Mesendoderm (in vitro differentiated cells): Measurements from ENCODE around the gene GSTO2.

ENCODE experiments used
- DNase-seq: peaks from one replicate; pipeline ENCODE4 v3.0.0; 2013
- H2AK5ac ChIP-seq: 2 replicates; pipeline ENCODE4 v1.6.1; 2013; ENCODE audit warnings: low read length, inconsistent platforms
- H2BK120ac ChIP-seq: 2 replicates; pipeline ENCODE4 v1.6.1; 2013; ENCODE audit warnings: low read depth, mild to moderate bottlenecking, low read length, moderate library complexity, mixed read lengths
- H2BK15ac ChIP-seq: replicated peaks from 2 replicates; pipeline ENCODE4 v1.6.1; 2013; ENCODE audit warnings: low read depth, mild to moderate bottlenecking, moderate library complexity
- H2BK5ac ChIP-seq: 2 replicates; pipeline ENCODE4 v1.6.1; 2013; ENCODE audit warnings: low read length, inconsistent platforms
- H3K18ac ChIP-seq: 2 replicates; pipeline ENCODE4 v1.6.1; 2013; ENCODE audit warnings: mild to moderate bottlenecking, low read length, mixed read lengths
- H3K23ac ChIP-seq: one replicate; pipeline ENCODE4 v1.6.1; 2013; ENCODE audit warnings: low read length
- H3K27ac ChIP-seq: 2 replicates; pipeline ENCODE4 v1.5.1; 2013; ENCODE audit warnings: low read depth, mild to moderate bottlenecking, inconsistent platforms, low read length, moderate library complexity
- H3K27me3 ChIP-seq: 2 replicates; pipeline ENCODE4 v1.6.1; 2013; ENCODE audit warnings: low read length, control low read depth, mild to moderate bottlenecking, inconsistent platforms; ENCODE audit not compliant: insufficient read depth, poor library complexity
- H3K36me3 ChIP-seq: 2 replicates; pipeline ENCODE4 v1.6.1; 2013; ENCODE audit warnings: low read length, inconsistent platforms; ENCODE audit not compliant: control insufficient read depth, insufficient read depth
- H3K4ac ChIP-seq: one replicate; pipeline ENCODE4 v1.6.1; 2013; ENCODE audit warnings: low read depth, mild to moderate bottlenecking, low read length, moderate library complexity
- H3K4me1 ChIP-seq: 2 replicates; pipeline ENCODE4 v1.6.1; 2013; ENCODE audit warnings: low read depth, low read length, inconsistent platforms; ENCODE audit not compliant: control insufficient read depth
- H3K4me2 ChIP-seq: 2 replicates; pipeline ENCODE4 v1.6.1; 2013; ENCODE audit warnings: low read length
- H3K4me3 ChIP-seq: 2 replicates; pipeline ENCODE4 v1.5.1; 2013; ENCODE audit warnings: mild to moderate bottlenecking, low read length
- H3K56ac ChIP-seq: one replicate; pipeline ENCODE4 v1.6.1; 2013; ENCODE audit warnings: low read length
- H3K79me1 ChIP-seq: 2 replicates; pipeline ENCODE4 v1.6.1; 2013; ENCODE audit warnings: low read length, inconsistent platforms
- H3K79me2 ChIP-seq: 2 replicates; pipeline ENCODE4 v1.6.1; 2013; ENCODE audit warnings: mild to moderate bottlenecking, low read length; ENCODE audit not compliant: control insufficient read depth, insufficient read depth
- H3K9ac ChIP-seq: 2 replicates; pipeline ENCODE4 v1.6.1; 2013; ENCODE audit warnings: low read length, inconsistent platforms
- H4K5ac ChIP-seq: one replicate; pipeline ENCODE4 v1.6.1; 2013; ENCODE audit warnings: low read length
- H4K8ac ChIP-seq: one replicate; pipeline ENCODE4 v1.6.1; 2013; ENCODE audit warnings: low read depth, mild to moderate bottlenecking, control low read depth, low read length, moderate library complexity
- WGBS: extraction: QIAGEN DNeasy Blood & Tissue Kit; methylation state at CpG from one replicate; pipeline ENCODE4 v1.1.7; 2013; ENCODE audit warnings: low lambda C conversion rate, missing lambda C conversion rate; ENCODE audit not compliant: insufficient coverage; ENCODE audit errors: extremely low coverage; 5-methylcytosine and 5-hydroxymethylcytosine counted together

The GSTO2 gene

DNA sequence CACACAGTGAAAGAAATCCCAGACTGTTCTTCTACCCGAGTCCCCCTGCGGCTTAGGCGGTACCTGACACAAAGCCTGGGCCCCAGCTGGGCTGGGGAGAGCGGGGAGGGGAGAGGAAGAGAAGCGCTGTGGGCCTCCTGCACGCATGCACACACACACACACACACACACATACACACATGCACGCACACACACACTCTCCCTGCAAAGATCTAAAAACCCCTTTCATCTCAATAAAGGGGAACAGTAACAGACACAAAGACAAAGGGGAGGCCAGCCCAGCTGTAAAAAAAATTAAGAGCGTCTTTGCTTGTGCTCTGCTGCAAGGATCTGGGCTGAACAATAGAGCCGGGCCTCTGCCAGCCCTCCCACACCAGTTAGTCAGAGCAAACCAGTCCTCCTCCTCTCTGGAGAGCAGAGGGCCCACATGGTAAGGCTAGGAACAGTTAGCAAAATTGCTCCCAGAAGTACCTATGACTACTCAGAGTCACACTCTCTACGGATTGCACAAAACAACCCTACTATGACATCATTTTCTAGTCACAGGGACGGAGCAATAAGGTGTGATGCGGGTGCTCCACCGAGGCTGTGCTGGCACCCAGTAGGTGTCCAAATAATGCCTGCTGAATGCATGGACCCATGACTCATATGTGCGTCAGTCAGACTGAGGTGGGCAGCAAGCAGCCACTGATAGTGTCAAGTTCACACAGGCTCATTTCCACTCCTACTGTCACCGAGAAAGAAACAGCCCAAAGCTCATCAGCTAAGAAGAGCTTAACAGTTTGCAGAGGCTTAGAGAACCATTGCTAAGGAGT, 60.1 kb downstream of the GSTO2 start:
- WGBS, result no CpG with 5 or more reads among the region's 15 CpGs

DNA sequence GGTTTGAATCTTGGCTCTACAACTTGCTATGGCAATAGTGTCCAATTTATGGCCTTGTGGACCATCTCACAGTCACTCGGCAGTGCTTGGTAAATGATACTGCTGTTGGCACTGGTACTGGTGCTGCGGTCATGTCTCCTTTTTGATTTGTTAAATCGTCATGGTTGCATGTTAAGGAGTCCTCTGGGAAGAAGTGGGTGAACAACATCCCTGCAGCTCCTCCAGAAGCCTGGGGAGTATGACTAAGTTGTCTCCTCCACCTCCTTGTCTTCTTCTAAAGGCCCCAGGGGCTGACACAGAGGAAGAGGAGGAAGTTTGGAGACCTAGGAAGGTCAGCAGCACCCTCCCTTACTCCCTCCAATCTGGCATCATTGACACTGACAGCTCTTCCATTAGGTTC, 60.8 kb downstream of the GSTO2 start:
- peak overlapping the region; percentile 66 for H3K9ac ChIP-seq
- H3K4me1 ChIP-seq, result peaks cover 57% of the 10 kb centered on the region
- no peak overlapping the region for H2BK120ac ChIP-seq
- DNase-seq, result no peak
- H3K23ac ChIP-seq, result no peak overlapping the region
- H3K4me3 ChIP-seq, result no peak overlapping the region
- no peak overlapping the region for H3K18ac ChIP-seq
- no peak overlapping the region for H3K4me2 ChIP-seq
- no peaks in the 10 kb centered on the region for H3K36me3 ChIP-seq
- peaks cover 98% of the 10 kb centered on the region for H3K79me2 ChIP-seq
- H3K27ac ChIP-seq, result peak overlapping the region; percentile 52
- H4K5ac ChIP-seq, result no peak overlapping the region
- peak overlapping the region; percentile 88 for H3K56ac ChIP-seq
- peak overlapping the region; percentile 21 for H2BK5ac ChIP-seq
- no peak overlapping the region for H2BK15ac ChIP-seq
- peaks cover 58% of the 10 kb centered on the region for H3K79me1 ChIP-seq
- H2AK5ac ChIP-seq, result peak overlapping the region; percentile 88
- H4K8ac ChIP-seq, result no peak overlapping the region
- no peak overlapping the region for H3K4ac ChIP-seq
- no peaks in the 10 kb centered on the region for H3K27me3 ChIP-seq
- WGBS, result no CpG with 5 or more reads among the region's 3 CpGs

More for the DNA sequence above, 60.1 kb downstream of the GSTO2 start:
- Histone ChIP-seq H4K5ac (no peak overlapping the region), H2BK120ac (no peak overlapping the region), H3K4me2 (no peak overlapping the region), H3K56ac (peak overlapping the region; percentile 88), H3K79me1 (peaks cover 54% of the 10 kb centered on the region), H3K4me3 (no peak overlapping the region), H3K79me2 (peaks cover 97% of the 10 kb centered on the region), H2BK5ac (peak overlapping the region; percentile 51), H3K4me1 (peaks cover 56% of the 10 kb centered on the region), H3K18ac (peak overlapping the region; percentile 12), H4K8ac (no peak overlapping the region), H3K27ac (peak overlapping the region; percentile 52), H2BK15ac (no peak overlapping the region), H3K23ac (peak overlapping the region; percentile 69), H3K4ac (no peak overlapping the region), H3K36me3 (no peaks in the 10 kb centered on the region), H3K9ac (peak overlapping the region; percentile 66), H2AK5ac (peak overlapping the region; percentile 70), H3K27me3 (no peaks in the 10 kb centered on the region)
- DNase-seq, result peak; percentile 75

DNA sequence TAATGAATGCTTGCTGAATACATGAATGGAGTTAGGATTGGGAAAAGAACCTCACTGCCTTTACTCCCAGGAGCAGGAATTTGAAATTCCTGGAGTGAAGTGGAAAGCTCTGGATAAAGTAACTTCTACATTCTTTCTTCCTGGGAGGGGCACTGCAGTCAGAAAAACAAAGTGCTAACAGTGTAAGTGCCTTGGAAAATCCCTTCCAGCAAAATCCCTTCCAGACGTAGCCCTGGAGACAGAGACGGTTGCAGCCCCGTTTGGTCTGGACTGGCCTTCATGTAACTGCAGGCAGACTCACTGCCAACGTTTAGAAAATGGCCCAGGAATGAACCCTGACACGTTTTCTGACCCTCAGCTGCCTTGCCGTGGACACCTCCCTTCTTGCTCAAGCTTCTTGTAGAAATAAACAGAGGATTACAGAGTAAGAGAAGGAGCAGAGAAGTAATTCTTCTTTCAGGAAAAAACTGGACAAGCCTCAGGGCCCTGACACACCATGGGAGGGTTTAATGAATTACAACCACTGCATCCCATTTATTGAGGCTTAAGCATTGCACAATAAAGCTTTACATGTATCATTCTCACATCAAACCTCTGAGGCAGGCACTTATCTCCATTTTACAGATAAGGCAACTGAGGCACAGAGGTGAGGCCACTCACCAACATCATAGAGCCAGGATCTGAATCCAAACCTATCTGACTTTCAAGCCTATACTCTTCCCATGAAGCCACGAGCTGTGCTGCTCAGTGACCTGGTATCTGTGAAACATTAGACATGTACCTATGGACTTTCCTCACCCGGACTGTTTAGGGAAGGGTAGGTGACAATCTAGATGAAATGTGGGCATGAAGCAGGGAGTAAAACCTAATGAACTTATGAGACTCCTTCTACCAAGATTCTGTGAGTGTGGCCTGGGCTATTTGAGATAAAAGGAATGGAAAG, 61.5 kb downstream of the GSTO2 start:
- Histone ChIP-seq H3K27me3 (no peaks in the 10 kb centered on the region), H3K36me3 (no peaks in the 10 kb centered on the region), H3K4ac (no peak overlapping the region), H4K8ac (no peak overlapping the region), H2BK15ac (no peak overlapping the region), H2BK5ac (peak overlapping the region; percentile 66), H3K79me1 (peaks cover 57% of the 10 kb centered on the region), H3K9ac (peak overlapping the region; percentile 33), H3K4me2 (no peak overlapping the region), H3K4me3 (no peak overlapping the region), H3K23ac (peak overlapping the region; percentile 29), H2BK120ac (no peak overlapping the region), H3K27ac (peak overlapping the region; percentile 52), H3K4me1 (peaks cover 59% of the 10 kb centered on the region), H3K18ac (peak overlapping the region; percentile 12), H3K56ac (peak overlapping the region; percentile 71), H3K79me2 (peaks cover 98% of the 10 kb centered on the region), H2AK5ac (peak overlapping the region; percentile 1), H4K5ac (no peak overlapping the region)
- peak; percentile 73 for DNase-seq
- WGBS, result no CpG with 5 or more reads among the region's 8 CpGs

DNA sequence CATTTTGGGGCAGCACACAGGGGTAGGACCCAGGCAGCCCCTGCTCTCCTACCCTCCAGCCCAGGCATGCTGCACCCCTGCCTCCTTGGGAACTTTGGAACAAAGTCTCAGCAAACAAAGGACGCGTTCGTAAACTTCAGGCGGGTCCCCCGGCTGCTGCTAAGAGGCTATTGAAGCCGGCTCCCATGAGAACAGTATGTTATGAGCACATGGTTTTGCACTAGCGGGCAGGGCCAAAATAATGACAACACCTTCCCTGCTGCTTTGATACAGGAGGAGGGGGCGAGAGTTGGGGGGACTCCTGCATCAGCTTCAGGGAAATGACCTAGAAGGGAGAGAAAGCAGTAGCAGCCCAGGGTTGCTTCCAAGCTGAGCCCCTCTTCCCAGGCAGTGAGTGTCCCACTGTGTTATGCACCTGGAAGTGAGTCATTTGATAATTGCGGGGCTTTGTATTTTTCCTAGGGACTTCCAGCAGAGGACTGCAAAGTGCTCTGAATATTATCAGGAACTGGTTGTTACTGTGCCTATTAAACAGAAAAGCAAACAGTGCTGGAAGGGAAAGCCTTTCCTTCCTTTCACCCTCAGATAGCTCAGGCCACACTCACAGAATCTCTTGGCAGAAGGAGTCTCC, 62.3 kb downstream of the GSTO2 start:
- H3K27ac ChIP-seq, result peak overlapping the region; percentile 75
- no peak overlapping the region for H2BK120ac ChIP-seq
- peaks cover 97% of the 10 kb centered on the region for H3K79me2 ChIP-seq
- peak overlapping the region; percentile 66 for H2BK5ac ChIP-seq
- no peak overlapping the region for H3K4me3 ChIP-seq
- H3K4me1 ChIP-seq, result peaks cover 66% of the 10 kb centered on the region
- H3K79me1 ChIP-seq, result peaks cover 56% of the 10 kb centered on the region
- H3K36me3 ChIP-seq, result no peaks in the 10 kb centered on the region
- peak overlapping the region; percentile 20 for H3K18ac ChIP-seq
- peak overlapping the region; percentile 8 for H3K4me2 ChIP-seq
- no peak overlapping the region for H2BK15ac ChIP-seq
- no peak overlapping the region for H4K8ac ChIP-seq
- peak; percentile 83 for DNase-seq
- no peak overlapping the region for H3K4ac ChIP-seq
- no peak overlapping the region for H3K23ac ChIP-seq
- H4K5ac ChIP-seq, result no peak overlapping the region
- H3K56ac ChIP-seq, result peak overlapping the region; percentile 71
- no CpG with 5 or more reads among the region's 9 CpGs for WGBS
- H3K27me3 ChIP-seq, result no peaks in the 10 kb centered on the region
- peak overlapping the region; percentile 33 for H3K9ac ChIP-seq
- H2AK5ac ChIP-seq, result peak overlapping the region; percentile 1

DNA sequence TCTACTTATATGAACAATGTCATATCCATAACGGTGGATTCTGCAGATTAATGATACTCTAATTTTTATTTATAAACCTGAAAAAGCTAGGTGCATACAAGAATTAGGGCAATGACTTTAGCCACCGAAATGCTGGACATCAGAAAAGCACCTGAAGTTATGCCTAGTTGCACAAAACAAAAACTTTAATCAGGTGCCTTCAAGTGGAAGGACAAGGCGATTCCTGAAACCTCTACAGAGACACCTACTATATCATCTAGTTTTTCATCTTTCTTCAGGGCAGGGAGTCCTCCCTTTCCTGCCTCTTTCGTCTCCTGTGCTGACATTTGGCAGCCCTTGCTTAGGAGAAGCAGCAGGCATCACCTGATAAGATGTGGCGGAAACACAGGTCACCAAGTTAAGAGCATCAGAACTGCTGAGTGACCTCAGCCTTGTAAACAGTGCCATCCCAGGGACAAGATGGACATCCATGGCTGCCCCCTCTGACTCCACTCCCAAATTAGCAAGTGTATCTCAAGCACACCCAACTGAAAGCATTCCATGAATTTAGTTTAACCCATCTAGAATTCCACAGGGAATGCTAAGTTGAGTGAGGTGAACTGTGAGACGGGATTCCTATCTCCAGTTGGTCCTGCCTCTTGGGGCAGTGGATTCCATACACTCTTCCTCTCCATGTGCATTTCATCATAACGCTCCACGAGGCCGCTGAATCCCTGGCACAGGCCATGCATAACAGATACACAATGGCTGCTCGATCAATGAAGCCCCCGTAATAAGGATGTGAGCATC, 63.5 kb downstream of the GSTO2 start:
- Histone ChIP-seq H3K4me1 (peaks cover 69% of the 10 kb centered on the region), H3K9ac (no peak overlapping the region), H3K4me3 (no peak overlapping the region), H3K4me2 (no peak overlapping the region), H3K79me1 (peaks cover 51% of the 10 kb centered on the region), H3K27ac (no peak overlapping the region), H2AK5ac (no peak overlapping the region), H2BK15ac (no peak overlapping the region), H2BK120ac (no peak overlapping the region), H3K4ac (no peak overlapping the region), H3K56ac (no peak overlapping the region), H4K5ac (no peak overlapping the region), H3K18ac (no peak overlapping the region), H2BK5ac (no peak overlapping the region), H4K8ac (no peak overlapping the region), H3K79me2 (peaks cover 97% of the 10 kb centered on the region), H3K23ac (no peak overlapping the region), H3K27me3 (no peaks in the 10 kb centered on the region), H3K36me3 (no peaks in the 10 kb centered on the region)
- DNase-seq, result peak; percentile 80
- no CpG with 5 or more reads among the region's 11 CpGs for WGBS
